NCI-H1092 (cell line): ENCODE results near the gene NEK9.
A peak's percentile ranks its signal among the peaks of the same experiment; 100 is the strongest.

Source experiments
- DNase-seq: peaks from one replicate; lab custom pipeline; 2025; lab: John Stamatoyannopoulos, UW

The NEK9 gene

DNA sequence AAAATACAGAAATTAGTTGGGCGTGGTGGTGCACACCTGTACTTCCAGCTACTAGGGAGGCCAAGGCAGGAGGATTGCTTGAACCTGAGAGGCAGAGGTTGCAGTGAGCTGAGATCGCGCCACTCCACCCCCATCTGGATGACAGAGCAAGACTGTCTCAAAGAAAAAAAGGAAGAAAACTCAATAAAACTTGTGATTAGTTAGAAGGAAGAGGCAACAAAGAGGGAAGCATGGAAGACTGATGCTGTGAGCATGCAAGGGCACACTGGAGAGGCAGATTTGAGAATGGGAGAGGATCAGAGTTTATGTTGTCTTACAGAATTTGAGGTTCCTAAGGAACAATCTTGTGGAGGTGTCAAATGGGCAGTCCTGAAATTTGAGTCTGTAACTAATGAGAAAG lies 60.2 kb downstream of the NEK9 start:
- DNase-seq, result no peak

GRCh38 chr14:75064205-75064567 lies 62.7 kb downstream of the NEK9 start:
- no peak for DNase-seq

DNA sequence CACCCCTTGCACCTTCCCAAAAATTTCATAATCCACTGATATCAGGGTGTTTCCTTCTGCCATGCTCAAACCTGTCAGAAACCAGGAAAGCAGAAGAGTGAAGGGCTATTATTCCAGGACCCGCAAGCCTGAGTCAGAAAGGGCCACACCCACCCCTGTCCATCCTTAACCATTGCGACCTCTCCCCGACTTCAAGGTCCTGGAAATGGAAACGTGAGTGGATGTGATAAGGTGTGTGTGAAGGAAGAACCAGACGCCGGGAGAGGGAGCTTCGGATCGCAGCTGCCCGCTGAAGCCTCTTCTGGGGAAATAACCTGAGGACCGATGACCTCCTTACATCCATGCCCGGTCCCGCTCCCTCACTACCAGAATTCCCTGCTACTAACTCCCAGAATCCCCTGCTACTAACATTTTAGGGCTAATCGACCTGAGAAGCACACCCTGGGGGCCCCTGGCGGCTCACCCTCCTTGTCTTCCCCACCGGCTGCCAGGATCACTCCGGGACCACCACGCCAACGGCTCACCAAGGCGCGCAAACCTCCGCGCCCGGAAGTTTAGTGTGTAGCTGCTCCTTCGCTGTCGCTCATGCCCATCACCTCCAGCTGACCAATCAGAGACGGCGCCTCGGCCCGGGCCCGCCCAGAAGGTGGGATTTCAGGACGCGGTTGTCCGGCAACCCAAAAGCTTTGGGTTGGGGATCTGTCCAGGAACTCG lies 63.2 kb downstream of the NEK9 start, which contains the start of gene ACYP1:
ACYP1 (minus strand) TSS at position 534 of the 714 bp plus-strand sequence; CDS start at position 63, 471 bp downstream.
- DNase-seq, result peak; percentile 87

DNA sequence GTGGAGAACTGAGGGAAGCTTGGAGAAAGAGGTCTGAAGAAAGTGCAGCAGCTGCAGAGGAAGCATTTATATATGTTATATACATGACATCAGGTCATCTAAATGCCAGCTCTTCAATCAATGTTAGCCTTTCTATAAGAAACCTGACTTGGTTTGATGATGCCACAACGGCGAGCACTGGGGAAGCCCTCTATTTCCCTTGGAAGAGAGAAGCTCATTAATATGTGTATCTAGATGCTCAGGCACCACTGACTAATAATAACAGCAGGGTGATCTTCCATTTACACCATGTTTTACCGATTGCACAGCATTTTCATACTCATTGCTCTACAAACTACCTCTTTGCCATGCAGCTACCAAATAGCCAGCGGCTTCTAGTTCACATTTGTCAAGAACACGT lies 63.8 kb downstream of the NEK9 start:
- no peak for DNase-seq

DNA sequence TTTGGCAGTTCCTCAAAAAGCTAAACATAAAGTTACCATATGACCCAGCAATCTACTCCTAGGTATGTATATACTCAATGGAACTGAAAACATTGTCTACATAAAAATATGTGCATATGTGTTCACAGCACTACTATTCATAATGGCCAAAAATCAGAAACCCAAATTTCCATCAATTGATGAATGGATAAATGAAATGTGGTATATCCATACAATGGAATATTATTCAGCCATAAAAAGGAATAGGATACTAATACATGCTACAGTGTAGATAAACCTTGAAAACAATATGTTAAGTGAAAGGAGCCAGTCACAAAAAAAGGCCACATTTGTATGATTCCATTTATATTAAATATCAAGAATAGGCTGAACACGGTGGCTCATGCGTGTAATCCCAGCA lies 66.4 kb downstream of the NEK9 start:
- DNase-seq, result no peak

DNA sequence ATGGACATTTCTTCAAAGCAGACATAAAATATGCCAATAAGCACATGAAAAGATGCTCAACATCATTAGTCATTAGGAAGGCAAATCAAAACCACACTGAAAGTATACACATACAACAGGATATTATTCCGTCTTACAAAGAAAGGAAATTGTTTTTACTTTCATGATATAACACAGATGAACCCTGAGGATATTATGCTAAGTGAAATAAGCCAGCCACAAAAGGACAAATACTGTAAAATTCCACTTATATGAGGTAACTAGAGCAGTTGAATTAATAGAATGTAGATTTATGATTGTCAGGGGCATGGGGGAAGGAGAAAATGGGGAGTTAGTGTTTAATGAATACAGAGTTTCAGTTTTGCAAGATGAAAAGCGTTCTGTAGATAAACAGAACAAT lies 67.2 kb downstream of the NEK9 start:
- no peak for DNase-seq

GRCh38 chr14:75054421-75054820 lies 72.4 kb downstream of the NEK9 start:
- DNase-seq, result no peak

- no peak for DNase-seq
Measured at GRCh38 chr14:75053396-75054291, 73.2 kb downstream of the NEK9 start.

GRCh38 chr14:75051556-75051899 lies 75.3 kb downstream of the NEK9 start:
- no peak for DNase-seq

- DNase-seq, result peak; percentile 83
Measured at GRCh38 chr14:75050852-75051555, 75.8 kb downstream of the NEK9 start, which contains the start of gene MLH3. Gene MLH3, minus strand, starts transcription at chr14:75051467. Its CDS starts 1,812 bp downstream, at chr14:75049655.

- no peak for DNase-seq
Measured at GRCh38 chr14:75049731-75050201, 77.1 kb downstream of the NEK9 start.

- DNase-seq, result no peak
Measured at GRCh38 chr14:75049136-75049535, 77.7 kb downstream of the NEK9 start.

DNA sequence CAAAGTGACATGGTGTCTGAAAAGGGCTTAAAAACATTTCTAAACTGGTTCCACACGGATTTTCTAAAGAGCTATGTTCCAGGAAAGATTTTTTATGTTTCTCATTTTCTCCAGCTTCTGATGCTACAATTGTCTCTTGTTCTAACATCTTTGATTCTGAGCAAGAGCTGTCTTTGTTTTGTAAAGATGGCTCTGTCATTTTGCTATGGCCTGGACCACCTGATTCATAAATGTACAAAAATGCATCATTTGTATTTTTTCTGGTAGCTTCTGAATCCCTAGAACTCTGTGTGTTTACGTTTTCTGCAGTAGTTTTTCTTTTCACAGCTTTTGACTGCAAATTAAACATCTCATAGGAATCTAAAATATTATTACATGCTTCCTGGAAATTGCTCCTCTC lies 78.7 kb downstream of the NEK9 start:
- DNase-seq, result no peak

GRCh38 chr14:75047506-75047905 lies 79.3 kb downstream of the NEK9 start:
- no peak for DNase-seq

- no peak for DNase-seq
Measured at GRCh38 chr14:75046899-75047298, 79.9 kb downstream of the NEK9 start.

GRCh38 chr14:75046275-75046674 lies 80.6 kb downstream of the NEK9 start:
- no peak for DNase-seq

DNA sequence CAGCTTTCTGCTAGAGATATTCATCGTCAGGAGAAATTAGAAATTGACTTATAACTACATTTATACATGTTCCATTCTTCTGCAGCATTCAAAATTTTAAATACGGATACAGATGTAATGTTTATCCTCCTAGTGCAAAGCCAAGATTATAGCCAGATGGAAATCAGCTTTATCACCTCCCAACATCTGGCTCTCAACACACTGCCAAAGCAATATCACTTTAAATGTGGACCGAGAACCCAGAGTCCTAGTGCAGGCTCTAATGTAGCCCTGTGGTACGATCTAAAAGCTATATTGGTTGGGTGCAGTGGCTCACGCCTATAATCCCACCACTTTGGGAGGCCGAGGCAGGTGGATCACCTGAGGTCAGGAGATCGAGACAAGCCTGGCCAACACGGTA lies 82.1 kb downstream of the NEK9 start:
- no peak for DNase-seq

GRCh38 chr14:75044322-75044721 lies 82.5 kb downstream of the NEK9 start:
- DNase-seq, result no peak

DNA sequence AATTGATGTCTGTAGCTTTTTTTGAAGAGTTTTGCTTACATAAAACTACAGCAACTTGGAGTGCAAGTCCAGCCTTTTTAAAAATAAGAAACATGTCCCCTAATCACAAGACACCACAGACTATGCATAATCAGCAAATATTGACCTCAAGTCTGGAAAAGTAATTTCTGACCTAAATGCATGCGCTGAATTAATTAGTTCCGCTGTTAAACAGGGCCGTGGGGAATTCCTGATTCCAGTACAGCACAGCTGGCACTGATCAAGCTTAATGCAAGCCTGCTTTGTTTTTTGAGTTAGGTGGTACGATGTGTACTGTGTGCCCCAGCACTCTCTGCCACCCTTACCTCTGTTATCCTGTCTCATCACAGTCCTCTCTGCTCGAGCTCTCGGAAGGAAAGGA lies 84.8 kb downstream of the NEK9 start:
- no peak for DNase-seq

GRCh38 chr14:75041613-75042012 lies 85.2 kb downstream of the NEK9 start:
- no peak for DNase-seq

GRCh38 chr14:75040959-75041358 lies 85.9 kb downstream of the NEK9 start:
- DNase-seq, result no peak

GRCh38 chr14:75040507-75040906 lies 86.3 kb downstream of the NEK9 start:
- no peak for DNase-seq

- DNase-seq, result no peak
Measured at GRCh38 chr14:75032939-75033338, 93.9 kb downstream of the NEK9 start.
